ENCODE data around the gene MIP.

The MIP gene

DNA sequence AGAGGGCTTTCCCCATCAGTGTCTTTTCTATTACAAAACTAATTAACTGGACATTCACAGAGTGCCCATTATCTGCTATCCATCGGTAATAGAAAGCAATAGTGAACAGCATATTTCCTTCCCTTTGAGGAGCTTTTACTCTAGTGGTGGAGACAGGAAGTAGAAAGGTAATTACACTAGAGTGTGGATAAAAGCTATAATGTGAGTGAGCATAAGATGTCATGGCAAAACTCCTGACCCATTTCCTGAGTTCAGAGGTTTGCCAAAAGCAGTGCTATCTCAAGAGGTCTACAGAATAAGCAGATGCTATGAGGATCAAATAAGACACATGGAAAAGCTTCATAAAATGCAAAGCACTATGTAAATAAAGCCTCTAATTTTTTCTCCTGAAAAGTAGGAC lies 29.3 kb downstream of the MIP start:
- Histone ChIP-seq H3K27ac (ENCODE audit: extremely low read depth, low read depth, low read length) (no peak overlapping the region), H3K4me1 (ENCODE audit: control insufficient read depth, insufficient read depth, low read length) (no peaks in the 10 kb centered on the region), H3K4me3 (ENCODE audit: low read depth, low read length) (no peak overlapping the region), H3K36me3 (ENCODE audit: control insufficient read depth in 2 of 2, insufficient read depth in 1 of 2, low read length in 2 of 2) (peaks cover 36 to 89% of the 10 kb centered on the region in 2 experiments), H3K9me3 (ENCODE audit: control insufficient read depth, insufficient read depth, low read depth, low read length) (no peaks in the 10 kb centered on the region)
- POLR2A ChIA-PET, result interaction anchor here (0.8 kb wide), 1 partner anchor 24 kb away, joined by 3 read pairs; the partner anchor contains the start of gene TIMELESS
- no peak for TF ChIP-seq SCRT2 (tag by site-specific recombination; IDR thresholded peaks at IDR 0.05)
- no peak for TF ChIP-seq ZBTB20 (tag by site-specific recombination; IDR thresholded peaks at IDR 0.05)
- no peak for TF ChIP-seq ZNF248 (tag by site-specific recombination; IDR thresholded peaks at IDR 0.05)
- TF ChIP-seq ZNF202 (tag by site-specific recombination; IDR thresholded peaks at IDR 0.05; ENCODE audit: borderline replicate concordance), result no peak
- TF ChIP-seq ZNF626 (tag by site-specific recombination; IDR thresholded peaks at IDR 0.05), result no peak
- no peak for TF ChIP-seq ZNF843 (tag by site-specific recombination; IDR thresholded peaks at IDR 0.05)
- TF ChIP-seq, protein P1, sequence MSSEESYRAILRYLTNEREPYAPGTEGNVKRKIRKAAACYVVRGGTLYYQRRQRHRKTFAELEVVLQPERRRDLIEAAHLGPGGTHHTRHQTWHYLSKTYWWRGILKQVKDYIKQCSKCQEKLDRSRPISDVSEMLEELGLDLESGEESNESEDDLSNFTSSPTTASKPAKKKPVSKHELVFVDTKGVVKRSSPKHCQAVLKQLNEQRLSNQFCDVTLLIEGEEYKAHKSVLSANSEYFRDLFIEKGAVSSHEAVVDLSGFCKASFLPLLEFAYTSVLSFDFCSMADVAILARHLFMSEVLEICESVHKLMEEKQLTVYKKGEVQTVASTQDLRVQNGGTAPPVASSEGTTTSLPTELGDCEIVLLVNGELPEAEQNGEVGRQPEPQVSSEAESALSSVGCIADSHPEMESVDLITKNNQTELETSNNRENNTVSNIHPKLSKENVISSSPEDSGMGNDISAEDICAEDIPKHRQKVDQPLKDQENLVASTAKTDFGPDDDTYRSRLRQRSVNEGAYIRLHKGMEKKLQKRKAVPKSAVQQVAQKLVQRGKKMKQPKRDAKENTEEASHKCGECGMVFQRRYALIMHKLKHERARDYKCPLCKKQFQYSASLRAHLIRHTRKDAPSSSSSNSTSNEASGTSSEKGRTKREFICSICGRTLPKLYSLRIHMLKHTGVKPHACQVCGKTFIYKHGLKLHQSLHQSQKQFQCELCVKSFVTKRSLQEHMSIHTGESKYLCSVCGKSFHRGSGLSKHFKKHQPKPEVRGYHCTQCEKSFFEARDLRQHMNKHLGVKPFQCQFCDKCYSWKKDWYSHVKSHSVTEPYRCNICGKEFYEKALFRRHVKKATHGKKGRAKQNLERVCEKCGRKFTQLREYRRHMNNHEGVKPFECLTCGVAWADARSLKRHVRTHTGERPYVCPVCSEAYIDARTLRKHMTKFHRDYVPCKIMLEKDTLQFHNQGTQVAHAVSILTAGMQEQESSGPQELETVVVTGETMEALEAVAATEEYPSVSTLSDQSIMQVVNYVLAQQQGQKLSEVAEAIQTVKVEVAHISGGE (tag by site-specific recombination; conservative IDR thresholded peaks at IDR 0.05; ENCODE audit: low read depth), result no peak
- TF ChIP-seq, protein P2, sequence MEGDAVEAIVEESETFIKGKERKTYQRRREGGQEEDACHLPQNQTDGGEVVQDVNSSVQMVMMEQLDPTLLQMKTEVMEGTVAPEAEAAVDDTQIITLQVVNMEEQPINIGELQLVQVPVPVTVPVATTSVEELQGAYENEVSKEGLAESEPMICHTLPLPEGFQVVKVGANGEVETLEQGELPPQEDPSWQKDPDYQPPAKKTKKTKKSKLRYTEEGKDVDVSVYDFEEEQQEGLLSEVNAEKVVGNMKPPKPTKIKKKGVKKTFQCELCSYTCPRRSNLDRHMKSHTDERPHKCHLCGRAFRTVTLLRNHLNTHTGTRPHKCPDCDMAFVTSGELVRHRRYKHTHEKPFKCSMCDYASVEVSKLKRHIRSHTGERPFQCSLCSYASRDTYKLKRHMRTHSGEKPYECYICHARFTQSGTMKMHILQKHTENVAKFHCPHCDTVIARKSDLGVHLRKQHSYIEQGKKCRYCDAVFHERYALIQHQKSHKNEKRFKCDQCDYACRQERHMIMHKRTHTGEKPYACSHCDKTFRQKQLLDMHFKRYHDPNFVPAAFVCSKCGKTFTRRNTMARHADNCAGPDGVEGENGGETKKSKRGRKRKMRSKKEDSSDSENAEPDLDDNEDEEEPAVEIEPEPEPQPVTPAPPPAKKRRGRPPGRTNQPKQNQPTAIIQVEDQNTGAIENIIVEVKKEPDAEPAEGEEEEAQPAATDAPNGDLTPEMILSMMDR (tag by site-specific recombination; IDR thresholded peaks at IDR 0.05), result no peak
- no peak for TF ChIP-seq KLF10 (tag by site-specific recombination; IDR thresholded peaks at IDR 0.05)
- TF ChIP-seq ZNF23 (tag by site-specific recombination; IDR thresholded peaks at IDR 0.05; ENCODE audit: borderline replicate concordance), result no peak
- no peak for TF ChIP-seq MYNN (tag by site-specific recombination; IDR thresholded peaks at IDR 0.05; ENCODE audit: borderline replicate concordance)
- TF ChIP-seq ZNF114 (tag by site-specific recombination; IDR thresholded peaks at IDR 0.05), result no peak
- TF ChIP-seq ZNF221 (tag by site-specific recombination; IDR thresholded peaks at IDR 0.05; ENCODE audit: borderline replicate concordance), result no peak
- TF ChIP-seq ZNF169 (tag by site-specific recombination; IDR thresholded peaks at IDR 0.05), result no peak
- TF ChIP-seq, protein P3, sequence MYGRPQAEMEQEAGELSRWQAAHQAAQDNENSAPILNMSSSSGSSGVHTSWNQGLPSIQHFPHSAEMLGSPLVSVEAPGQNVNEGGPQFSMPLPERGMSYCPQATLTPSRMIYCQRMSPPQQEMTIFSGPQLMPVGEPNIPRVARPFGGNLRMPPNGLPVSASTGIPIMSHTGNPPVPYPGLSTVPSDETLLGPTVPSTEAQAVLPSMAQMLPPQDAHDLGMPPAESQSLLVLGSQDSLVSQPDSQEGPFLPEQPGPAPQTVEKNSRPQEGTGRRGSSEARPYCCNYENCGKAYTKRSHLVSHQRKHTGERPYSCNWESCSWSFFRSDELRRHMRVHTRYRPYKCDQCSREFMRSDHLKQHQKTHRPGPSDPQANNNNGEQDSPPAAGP (tag by site-specific recombination; IDR thresholded peaks at IDR 0.05), result no peak
- no peak for TF ChIP-seq ZNF600 (tag by site-specific recombination; IDR thresholded peaks at IDR 0.05)
- TF ChIP-seq ZNF561 (tag by site-specific recombination; IDR thresholded peaks at IDR 0.05; ENCODE audit: borderline replicate concordance), result no peak
- TF ChIP-seq, protein P4, sequence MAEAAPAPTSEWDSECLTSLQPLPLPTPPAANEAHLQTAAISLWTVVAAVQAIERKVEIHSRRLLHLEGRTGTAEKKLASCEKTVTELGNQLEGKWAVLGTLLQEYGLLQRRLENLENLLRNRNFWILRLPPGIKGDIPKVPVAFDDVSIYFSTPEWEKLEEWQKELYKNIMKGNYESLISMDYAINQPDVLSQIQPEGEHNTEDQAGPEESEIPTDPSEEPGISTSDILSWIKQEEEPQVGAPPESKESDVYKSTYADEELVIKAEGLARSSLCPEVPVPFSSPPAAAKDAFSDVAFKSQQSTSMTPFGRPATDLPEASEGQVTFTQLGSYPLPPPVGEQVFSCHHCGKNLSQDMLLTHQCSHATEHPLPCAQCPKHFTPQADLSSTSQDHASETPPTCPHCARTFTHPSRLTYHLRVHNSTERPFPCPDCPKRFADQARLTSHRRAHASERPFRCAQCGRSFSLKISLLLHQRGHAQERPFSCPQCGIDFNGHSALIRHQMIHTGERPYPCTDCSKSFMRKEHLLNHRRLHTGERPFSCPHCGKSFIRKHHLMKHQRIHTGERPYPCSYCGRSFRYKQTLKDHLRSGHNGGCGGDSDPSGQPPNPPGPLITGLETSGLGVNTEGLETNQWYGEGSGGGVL (tag by site-specific recombination; IDR thresholded peaks at IDR 0.05), result no peak
- CTCF ChIA-PET, result interaction anchor here (0.8 kb wide), 1 partner anchor 169 kb away, joined by 4 read pairs; no protein-coding TSS in a partner anchor

DNA sequence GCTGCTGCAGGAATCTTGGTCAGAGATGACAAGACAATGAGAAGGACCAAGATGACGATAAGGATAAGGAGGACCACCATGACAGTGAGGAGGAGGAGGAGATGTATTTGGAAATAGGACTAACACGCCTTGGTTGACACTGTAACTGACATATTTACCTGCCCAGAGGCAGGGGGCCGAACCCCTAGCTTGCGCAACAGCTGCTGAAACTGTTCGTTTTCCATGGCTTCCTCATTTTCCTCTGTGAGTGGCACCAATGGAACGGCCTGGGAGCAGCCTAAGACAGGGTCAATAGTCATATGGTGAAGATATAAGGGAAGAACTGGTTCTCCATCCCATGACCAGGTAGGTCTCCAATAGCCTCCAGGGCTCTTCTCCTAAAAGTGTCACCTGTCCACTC lies 34.0 kb downstream of the MIP start:
- POLR2A ChIA-PET, result no interaction called here
- CTCF ChIA-PET, result no interaction called here
- peaks cover 42 to 93% of the 10 kb centered on the region in 2 experiments for H3K36me3 ChIP-seq (ENCODE audit: control insufficient read depth in 2 of 2, insufficient read depth in 1 of 2, low read length in 2 of 2)
- H3K9me3 ChIP-seq (ENCODE audit: control insufficient read depth, insufficient read depth, low read depth, low read length), result no peaks in the 10 kb centered on the region
- no peak overlapping the region for H3K4me3 ChIP-seq (ENCODE audit: low read depth, low read length)
- H3K27ac ChIP-seq (ENCODE audit: extremely low read depth, low read depth, low read length), result no peak overlapping the region
- H3K4me1 ChIP-seq (ENCODE audit: control insufficient read depth, insufficient read depth, low read length), result no peaks in the 10 kb centered on the region
- TF ChIP-seq ZNF785 (tag by site-specific recombination; IDR thresholded peaks at IDR 0.05), result no peak
- TF ChIP-seq ZNF433 (tag by site-specific recombination; IDR thresholded peaks at IDR 0.05; ENCODE audit: low read depth), result no peak
- TF ChIP-seq ZNF621 (tag by site-specific recombination; IDR thresholded peaks at IDR 0.05), result no peak
- TF ChIP-seq, protein P5, sequence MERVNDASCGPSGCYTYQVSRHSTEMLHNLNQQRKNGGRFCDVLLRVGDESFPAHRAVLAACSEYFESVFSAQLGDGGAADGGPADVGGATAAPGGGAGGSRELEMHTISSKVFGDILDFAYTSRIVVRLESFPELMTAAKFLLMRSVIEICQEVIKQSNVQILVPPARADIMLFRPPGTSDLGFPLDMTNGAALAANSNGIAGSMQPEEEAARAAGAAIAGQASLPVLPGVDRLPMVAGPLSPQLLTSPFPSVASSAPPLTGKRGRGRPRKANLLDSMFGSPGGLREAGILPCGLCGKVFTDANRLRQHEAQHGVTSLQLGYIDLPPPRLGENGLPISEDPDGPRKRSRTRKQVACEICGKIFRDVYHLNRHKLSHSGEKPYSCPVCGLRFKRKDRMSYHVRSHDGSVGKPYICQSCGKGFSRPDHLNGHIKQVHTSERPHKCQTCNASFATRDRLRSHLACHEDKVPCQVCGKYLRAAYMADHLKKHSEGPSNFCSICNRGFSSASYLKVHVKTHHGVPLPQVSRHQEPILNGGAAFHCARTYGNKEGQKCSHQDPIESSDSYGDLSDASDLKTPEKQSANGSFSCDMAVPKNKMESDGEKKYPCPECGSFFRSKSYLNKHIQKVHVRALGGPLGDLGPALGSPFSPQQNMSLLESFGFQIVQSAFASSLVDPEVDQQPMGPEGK (tag by site-specific recombination; IDR thresholded peaks at IDR 0.05), result no peak
- TF ChIP-seq, protein P4 (tag by site-specific recombination; IDR thresholded peaks at IDR 0.05), result no peak
- no peak for TF ChIP-seq ZNF596 (tag by site-specific recombination; IDR thresholded peaks at IDR 0.05)
